Mucosa of descending colon (tissue), 3 donors: Measurements from ENCODE around the gene B4GALT7. TPM values are rescaled to one million over a fixed set of nuclear protein-coding genes. Genes with fewer than 3 reads are reported as not detected.

Source experiments
- ATAC-seq: fragments of 200-7000 bp; cut with Tn5 transposase; one replicate; pipeline ENCODE4 v1.9.1; 2020; ENCODE audit warnings: mild to moderate bottlenecking, moderate library complexity
- DNase-seq, 3 donors: peaks; one replicate each; pipeline ENCODE4 v3.0.0-alpha.2; 2020
- H3K36me3 ChIP-seq: fragments of 200-600 bp; one replicate; pipeline ENCODE4 v1.8.0; 2021; ENCODE audit warnings: low read depth, mild to moderate bottlenecking
- H3K4me1 ChIP-seq: fragments of 200-600 bp; one replicate; pipeline ENCODE4 v1.8.0; 2021; ENCODE audit warnings: low read depth, mild to moderate bottlenecking
- H3K4me3 ChIP-seq: fragments of 200-600 bp; one replicate; pipeline ENCODE4 v1.8.0; 2021; ENCODE audit warnings: mild to moderate bottlenecking
- H3K9me3 ChIP-seq: fragments of 200-600 bp; one replicate; pipeline ENCODE4 v1.8.0; 2021; ENCODE audit warnings: mild to moderate bottlenecking
- CTCF ChIP-seq: fragments of 200-600 bp; IDR thresholded peaks from one replicate; pipeline ENCODE4 v1.8.0; 2022; ENCODE audit warnings: antibody characterized with exemption, mild to moderate bottlenecking
- intact Hi-C, 2 donors: fragments of 100-400 bp; cut with DNase I in 1 of 2; cut with micrococcal nuclease in 1 of 2; formaldehyde crosslinking; loops; one replicate each; pipeline versions ENCODE4 v1.11.0 to v1.11.1; 2022; cut with DNase I, micrococcal nuclease
- long read RNA-seq, 2 donors: library from polyadenylated mRNA; unstranded; transcript quantifications; one replicate each; pipeline ENCODE4 v2.0.0, GENCODE V29; 2019 to 2021
- total RNA-seq, 3 donors: library from RNA; stranded (reverse); fragmentation: NEBNext Ultra II Directional in 2 of 3; extraction: Animal tissue kit (Norgen Biotek cat#: 25700) in 2 of 3; gene quantifications; one replicate each; pipeline versions ENCODE4 v1.2.1 to v1.2.4, GENCODE V29; 2021 to 2023
- donor health status: DM: no; HTN: no; CAD: no; lungs with moderate emphysema.
- donor health status: DM: no; HTN: no; CAD: no.
- donor health status: DM: no; HTN: yes; CAD: no.

B4GALT7 gene, protein sequence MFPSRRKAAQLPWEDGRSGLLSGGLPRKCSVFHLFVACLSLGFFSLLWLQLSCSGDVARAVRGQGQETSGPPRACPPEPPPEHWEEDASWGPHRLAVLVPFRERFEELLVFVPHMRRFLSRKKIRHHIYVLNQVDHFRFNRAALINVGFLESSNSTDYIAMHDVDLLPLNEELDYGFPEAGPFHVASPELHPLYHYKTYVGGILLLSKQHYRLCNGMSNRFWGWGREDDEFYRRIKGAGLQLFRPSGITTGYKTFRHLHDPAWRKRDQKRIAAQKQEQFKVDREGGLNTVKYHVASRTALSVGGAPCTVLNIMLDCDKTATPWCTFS
- total RNA-seq, result 10 to 100 TPM; 19.3 to 21.5 (median 19.4) TPM
- long read RNA-seq, donor 1, transcript B4GALT7-201 (6 exons, 1,747 nt), result major isoform, 43 of 46 reads
- long read RNA-seq, donor 1, partial matches to known transcripts, result 1 of 46 reads
- long read RNA-seq, donor 1, other reads (novel, unspliced or antisense), result 2 of 46 reads
- long read RNA-seq, donor 2, transcript B4GALT7-201 (6 exons, 1,747 nt), result major isoform, 18 of 22 reads
- long read RNA-seq, donor 2, partial matches to known transcripts, result 1 of 22 reads
- long read RNA-seq, donor 2, other reads (novel, unspliced or antisense), result 2 of 22 reads

DNA sequence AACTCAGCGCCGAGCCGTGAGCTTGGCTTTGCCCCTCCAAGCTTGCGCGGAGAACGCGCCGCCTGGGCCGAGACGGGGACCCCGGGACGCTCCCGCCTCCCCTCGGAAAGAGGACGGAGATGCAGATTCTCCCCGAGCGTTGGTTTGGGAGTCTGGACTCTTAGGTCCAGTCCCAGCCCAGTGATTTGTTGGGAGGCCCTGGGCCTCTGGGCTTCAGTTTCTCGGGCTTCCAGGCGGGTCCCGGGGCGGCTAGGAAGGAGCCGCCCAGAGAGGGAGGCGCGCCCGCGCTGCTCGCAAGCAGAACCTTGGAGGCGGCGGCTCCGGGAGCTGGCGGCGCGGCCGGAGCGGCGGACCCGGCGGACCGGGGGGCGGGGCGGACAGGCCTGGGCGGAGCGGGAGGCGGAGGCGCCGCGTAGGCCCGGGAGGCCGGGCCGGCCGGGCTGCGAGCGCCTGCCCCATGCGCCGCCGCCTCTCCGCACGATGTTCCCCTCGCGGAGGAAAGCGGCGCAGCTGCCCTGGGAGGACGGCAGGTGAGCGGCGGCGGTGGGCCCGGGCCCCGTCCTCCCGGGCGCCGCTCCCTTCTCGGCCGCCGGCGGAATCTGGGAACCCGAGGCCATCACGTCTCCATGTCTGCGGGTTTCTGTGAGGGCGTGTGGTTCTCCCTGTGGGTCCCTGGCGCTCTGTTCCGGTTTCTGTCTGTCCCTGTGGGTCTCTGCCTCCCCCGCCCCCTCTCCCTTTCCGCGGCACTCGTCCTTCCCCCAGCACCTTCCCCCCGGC is at the start of gene B4GALT7:
Gene B4GALT7, plus strand, starts transcription at position 402 of the 777 bp plus-strand sequence. Its CDS starts 79 bp downstream, at position 481.
- peak; percentile 97 for ATAC-seq
- Histone ChIP-seq H3K4me3 (peak within 1 kb of the TSS; percentile 54), H3K4me1 (peaks cover 10% of the 10 kb centered on the region), H3K36me3 (no peaks in the 10 kb centered on the region), H3K9me3 (no peaks in the 10 kb centered on the region)
- peak; percentile 87 to 94 (median 89) for DNase-seq
- intact Hi-C loops, result no loop called here
- TF ChIP-seq CTCF, result no peak

DNA sequence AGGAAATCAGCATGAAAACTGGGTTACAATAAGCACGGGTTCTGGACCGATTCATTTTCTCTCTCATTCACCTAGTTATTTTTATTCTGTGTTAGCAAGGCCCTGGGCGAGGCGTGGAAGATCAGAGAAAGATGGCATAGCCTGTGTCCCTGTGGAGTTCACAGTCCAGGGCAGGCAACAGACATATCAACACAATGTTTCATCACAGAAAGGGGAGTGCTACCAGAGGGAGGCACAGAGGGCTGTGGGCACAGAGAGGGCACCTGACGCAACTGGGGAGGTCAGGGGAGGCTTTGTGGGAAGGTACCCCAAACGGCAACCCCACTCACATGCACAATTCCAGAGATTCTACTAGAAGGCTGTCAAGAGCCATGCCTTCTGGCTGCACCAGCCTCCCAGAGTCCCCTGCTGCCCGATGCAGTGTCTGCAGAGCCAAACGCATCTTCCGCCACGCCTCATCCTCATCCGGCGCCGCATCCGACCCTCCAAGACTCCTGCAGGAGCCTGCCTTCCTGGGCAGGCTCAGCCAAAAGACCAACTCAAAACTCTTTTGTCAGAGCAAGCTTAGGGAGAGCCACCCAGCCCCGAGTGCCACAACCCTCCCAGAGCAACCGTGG is 47.0 kb upstream of the B4GALT7 start:
- Histone ChIP-seq H3K9me3 (no peaks in the 10 kb centered on the region), H3K36me3 (no peaks in the 10 kb centered on the region), H3K4me3 (no peak overlapping the region), H3K4me1 (peaks cover 8% of the 10 kb centered on the region)
- intact Hi-C loops, result no loop called here
- no peak for TF ChIP-seq CTCF
- ATAC-seq (no peak), DNase-seq (peak in 1 of 3 donors; percentile 31)

DNA sequence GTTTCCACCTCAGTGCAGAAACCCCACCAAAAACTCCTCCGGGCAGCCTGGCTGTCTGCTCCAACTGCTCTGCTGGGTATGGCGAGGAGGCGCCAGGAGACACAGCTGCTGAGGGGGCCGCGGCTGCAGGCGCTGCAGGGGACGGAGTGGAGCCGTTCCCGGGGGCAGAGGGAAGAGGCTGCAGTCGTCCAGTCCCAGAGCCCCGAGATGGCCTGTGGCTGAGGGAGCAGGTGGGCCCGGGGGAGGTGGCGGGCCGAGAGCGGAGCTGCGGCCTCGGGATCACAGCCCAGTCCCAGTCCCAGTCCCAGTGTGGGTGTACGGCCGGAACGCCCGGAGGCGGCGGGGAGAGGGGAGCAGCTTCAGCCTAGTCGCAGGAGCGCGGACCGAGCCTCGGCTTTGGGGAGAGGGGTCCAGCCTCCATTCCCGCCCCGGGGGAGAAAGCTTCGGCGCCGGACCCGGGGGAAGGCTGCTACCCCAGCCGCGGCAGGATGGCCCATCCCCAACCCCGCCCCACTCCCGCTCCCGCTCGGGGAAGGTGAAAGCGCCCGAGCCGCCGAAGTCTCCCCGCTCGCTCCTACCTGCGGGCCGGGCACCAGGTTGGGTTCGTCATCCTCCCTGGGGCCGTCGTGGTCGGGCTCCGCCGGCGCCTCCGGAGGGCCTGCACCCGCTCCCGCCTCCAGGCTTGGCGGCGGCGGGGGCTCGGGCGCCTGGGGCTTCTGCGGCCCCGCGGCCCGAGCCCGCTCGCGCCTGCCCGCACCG is 46.1 kb upstream of the B4GALT7 start:
- H3K4me3 ChIP-seq, result peak overlapping the region; percentile 86
- peaks cover 8% of the 10 kb centered on the region for H3K4me1 ChIP-seq
- DNase-seq (peak; percentile 53 to 77 (median 76)), ATAC-seq (peak; percentile 66)
- no peaks in the 10 kb centered on the region for H3K9me3 ChIP-seq
- no peak for TF ChIP-seq CTCF
- H3K36me3 ChIP-seq, result no peaks in the 10 kb centered on the region
- intact Hi-C loops, result no loop called here

DNA sequence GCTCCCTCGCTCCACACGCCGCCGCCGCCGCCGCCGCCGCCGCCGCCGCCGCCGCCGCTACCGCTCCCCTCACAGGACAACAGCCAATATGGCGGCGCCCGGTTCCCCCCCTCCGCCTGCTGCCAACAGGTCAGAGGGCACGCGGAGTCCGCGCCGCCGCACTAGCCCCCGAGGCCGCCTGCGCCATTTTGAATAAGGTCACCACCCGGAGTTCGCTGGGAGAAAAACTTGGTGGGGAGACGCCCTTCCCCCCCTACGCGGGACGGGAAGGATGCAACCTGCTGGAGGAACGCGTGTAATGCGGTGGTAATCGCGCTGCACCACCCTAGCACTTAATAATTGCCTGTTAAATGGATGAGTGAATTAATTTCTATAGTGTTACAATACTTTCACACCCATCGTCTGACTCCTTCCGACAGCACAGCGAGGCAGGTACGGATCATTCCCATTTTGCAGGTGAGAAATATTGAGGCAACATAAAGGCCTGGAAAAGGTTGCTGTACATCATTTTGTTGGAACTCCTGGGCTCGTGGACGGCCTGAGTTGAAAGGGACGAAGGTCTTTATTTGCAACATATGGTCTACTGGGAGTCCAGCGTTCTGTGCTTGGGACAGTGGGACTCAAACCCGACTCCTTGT is 45.3 kb upstream of the B4GALT7 start, which contains the start of gene FAM193B:
Gene FAM193B, minus strand, starts transcription at position 90 of the 638 bp plus-strand sequence. CDS start 105 bp downstream, outside the sequence.
- DNase-seq (peak; percentile 96 to 98 (median 97)), ATAC-seq (peak; percentile 96)
- H3K4me3 ChIP-seq, result peak within 1 kb of the TSS; percentile 86
- H3K36me3 ChIP-seq, result no peaks in the 10 kb centered on the region
- no peak for TF ChIP-seq CTCF
- intact Hi-C loops, result no loop called here
- H3K4me1 ChIP-seq, result peaks cover 8% of the 10 kb centered on the region
- H3K9me3 ChIP-seq, result no peaks in the 10 kb centered on the region
